Epithelial cell of proximal tubule (primary cell): ENCODE results near the gene ZNF507. TPM values are rescaled to one million over a fixed set of nuclear protein-coding genes. Genes with fewer than 3 reads are reported as not detected.

Experiments
- DNase-seq: peaks from one replicate; pipeline ENCODE4 v3.0.0-alpha.2; 2011; ENCODE audit warnings: low read depth
- H3K4me3 ChIP-seq: 2 replicates; pipeline ENCODE4 v1.5.1; 2011; ENCODE audit warnings: low read depth, mild to moderate bottlenecking, low read length
- CTCF ChIP-seq: conservative IDR thresholded peaks from 2 replicates; pipeline ENCODE4 v1.5.1; 2012; ENCODE audit warnings: low read depth, mild to moderate bottlenecking, low read length
- total RNA-seq: library from RNA; depleted of rRNA; stranded (reverse); fragments of >200 nt; gene quantifications from 2 replicates; pipeline ENCODE4 v1.2.3, GENCODE V29; 2015

The ZNF507 gene
- total RNA-seq, 1 donor from 2014 or later = 7.6 TPM

DNA sequence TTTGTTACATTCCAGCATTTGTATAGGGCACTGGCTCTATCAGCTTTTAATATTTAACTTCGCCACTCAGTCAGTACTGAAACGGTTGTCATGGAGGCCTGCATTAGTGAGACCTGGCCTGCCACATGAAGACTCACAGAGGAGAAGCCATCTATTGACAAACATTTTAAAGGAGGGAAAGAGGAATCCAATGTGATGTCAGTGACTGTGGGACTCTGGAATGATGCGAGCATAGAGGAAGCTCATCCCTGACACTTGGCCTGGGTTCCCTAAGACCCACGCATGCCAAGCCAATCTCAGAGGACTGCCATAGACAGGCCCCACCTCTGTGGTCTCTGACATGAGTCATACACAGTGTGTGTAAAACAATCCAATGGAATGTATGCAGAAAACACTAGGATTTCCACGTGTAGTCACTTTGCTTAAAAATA lies 52.3 kb downstream of the ZNF507 start:
- no peak overlapping the region for H3K4me3 ChIP-seq
- DNase-seq = no peak
- no peak for TF ChIP-seq CTCF

GRCh38 chr19:32401992-32402391 lies 56.6 kb downstream of the ZNF507 start:
- no peak for TF ChIP-seq CTCF
- no peak overlapping the region for H3K4me3 ChIP-seq
- no peak for DNase-seq

DNA sequence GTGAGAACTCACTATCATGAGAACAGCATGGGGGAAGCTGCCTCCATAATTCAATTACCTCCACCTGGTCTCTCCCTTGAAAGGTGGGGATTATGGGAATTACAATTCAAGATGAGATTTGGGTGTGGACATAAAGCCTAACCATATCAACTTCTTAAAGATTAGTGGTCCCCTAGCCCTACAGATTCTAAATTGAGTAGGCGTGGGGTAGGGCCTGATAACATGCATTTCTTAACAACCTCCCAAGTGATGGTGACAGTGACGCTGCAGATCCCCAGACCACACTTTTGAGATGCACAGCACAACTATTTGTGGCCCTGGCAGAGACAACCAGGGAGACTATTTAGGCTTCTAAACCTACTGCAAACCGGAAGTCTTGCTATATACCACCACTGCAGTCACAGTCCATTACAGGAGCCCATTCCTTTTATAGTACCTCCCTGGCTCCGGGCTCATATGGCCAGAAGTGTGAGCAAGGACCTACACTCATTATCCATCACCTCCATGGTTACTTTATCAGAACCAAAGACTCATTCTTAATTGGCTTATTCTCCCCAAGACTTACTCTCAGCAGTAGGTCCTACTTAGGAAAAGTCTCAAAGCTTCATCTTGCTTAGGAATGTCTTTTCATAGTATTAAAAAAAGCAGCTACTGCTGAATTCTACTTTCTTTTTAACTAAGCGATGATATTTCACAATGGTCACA lies 58.0 kb downstream of the ZNF507 start:
- DNase-seq = no peak
- TF ChIP-seq CTCF = no peak
- H3K4me3 ChIP-seq = no peak overlapping the region

DNA sequence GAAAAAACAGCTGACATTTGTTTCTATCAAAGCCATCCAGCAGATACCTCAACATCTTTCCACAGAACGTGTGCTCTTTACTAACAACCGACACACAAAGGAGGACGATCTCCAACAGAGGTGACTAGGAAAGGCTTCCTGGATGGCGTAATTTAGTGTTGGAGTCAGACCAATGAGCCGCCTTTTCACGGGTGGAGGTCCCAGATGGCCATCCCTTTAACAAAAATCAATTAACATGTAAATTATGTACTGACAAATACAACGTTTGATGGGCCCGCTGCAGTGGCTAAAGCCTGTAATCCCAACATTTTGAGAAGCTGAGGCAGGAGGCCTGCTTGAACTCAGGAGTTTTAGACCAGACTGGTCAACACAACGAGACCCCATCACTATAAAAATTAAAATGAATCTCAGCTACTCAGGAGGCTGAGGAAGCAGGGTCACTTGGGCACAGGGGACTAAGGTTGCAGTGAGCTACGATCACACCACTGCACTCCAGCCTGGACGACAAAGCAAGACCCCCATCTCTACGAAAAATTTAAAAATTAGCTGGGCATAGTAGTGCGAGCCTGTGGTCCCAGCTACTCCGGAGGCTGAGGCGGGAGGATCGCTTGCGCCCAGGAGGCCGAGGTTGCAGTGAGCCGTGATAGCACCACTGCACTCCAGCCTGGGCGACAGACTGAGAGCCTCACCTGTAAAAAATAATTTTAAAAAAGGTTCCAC lies 59.0 kb downstream of the ZNF507 start:
- peak overlapping the region; percentile 84 for H3K4me3 ChIP-seq
- no peak for TF ChIP-seq CTCF
- DNase-seq = no peak

DNA sequence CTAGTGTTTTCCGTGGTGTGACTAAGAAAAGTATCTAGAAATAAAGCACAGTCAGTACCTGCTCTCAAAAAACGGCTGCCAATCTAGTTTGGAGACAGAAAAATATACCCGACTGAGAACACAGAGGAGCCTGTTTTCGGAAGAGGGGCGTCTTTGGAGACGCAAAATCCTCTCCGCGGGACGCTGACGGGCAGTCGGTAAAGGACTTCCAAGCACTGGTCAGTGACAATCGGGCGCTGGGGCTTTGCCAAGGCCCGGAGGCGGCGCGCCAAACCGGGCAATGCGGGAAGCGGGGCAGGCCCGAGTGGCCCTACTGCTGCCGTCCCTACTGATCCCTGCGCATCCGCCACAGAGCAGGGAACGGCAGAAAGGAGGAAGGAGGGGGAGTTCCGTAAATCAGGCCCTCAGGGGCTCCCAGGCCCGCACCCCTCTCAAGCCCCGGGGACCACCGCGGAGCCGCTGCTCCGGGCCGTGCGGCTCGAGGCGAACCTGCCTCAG lies 59.6 kb downstream of the ZNF507 start:
- no peak for DNase-seq
- peak overlapping the region; percentile 84 for H3K4me3 ChIP-seq
- TF ChIP-seq CTCF = no peak

DNA sequence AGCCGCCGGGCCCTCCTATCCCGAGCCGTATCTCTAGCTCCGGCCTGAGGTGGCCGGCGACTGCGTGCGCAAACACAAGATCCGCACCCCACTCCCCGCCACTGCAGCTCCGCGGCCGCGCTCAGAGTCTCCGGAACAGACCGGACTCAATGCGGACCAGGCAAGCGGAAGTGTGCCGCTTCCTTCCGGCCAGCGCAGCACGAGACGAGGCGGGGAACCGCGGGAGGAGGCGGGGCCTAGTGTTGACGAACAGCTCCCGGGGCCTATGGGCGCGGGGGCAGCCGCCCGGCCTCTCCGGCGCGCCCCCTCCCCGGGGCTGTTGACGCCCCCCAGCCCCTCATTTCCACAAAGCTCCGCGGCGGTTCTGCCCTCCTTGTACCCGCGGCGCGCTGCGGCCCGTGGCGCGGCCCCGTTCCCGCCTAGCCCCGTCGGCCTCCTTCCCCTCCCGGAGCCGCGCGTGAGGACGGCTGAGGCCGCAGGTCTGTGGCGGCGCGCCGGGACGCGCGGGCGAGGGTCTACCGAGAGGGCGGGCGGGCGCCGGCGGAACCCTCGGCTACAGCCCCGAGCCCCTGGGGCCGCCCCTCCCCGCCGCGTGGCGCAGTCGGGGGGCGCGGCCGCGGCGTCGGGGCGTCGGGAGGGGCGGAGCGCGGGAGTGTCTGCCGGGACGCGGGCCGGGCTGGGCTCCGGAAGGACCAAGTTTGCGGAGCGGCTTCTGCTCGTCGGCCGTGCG lies 60.2 kb downstream of the ZNF507 start, which contains the start of gene DPY19L3:
Gene DPY19L3 (plus strand): TSS at position 340 of the 730 bp plus-strand sequence. CDS start 2,484 bp downstream, outside the sequence.
- no peak for TF ChIP-seq CTCF
- H3K4me3 ChIP-seq = peak within 1 kb of the TSS; percentile 84
- DNase-seq = no peak
